ENCODE data around the gene TIMD4.

Gene TIMD4

GRCh38 chr5:156920861-156921431, 42.1 kb downstream of the TIMD4 start:
- no peak for DNase-seq

- no peak for DNase-seq
Observed at GRCh38 chr5:156920042-156920860, 42.8 kb downstream of the TIMD4 start.

GRCh38 chr5:156918311-156918845, 44.6 kb downstream of the TIMD4 start:
- no peak for DNase-seq

GRCh38 chr5:156914371-156914737, 48.7 kb downstream of the TIMD4 start:
- no peak for DNase-seq

- no peak for DNase-seq
Observed at GRCh38 chr5:156913719-156914370, 49.2 kb downstream of the TIMD4 start.

- DNase-seq, result no peak
Observed at GRCh38 chr5:156913355-156913718, 49.7 kb downstream of the TIMD4 start.

GRCh38 chr5:156912869-156913268, 50.2 kb downstream of the TIMD4 start:
- DNase-seq, result no peak

- DNase-seq, result no peak
Observed at GRCh38 chr5:156909180-156909579, 53.8 kb downstream of the TIMD4 start.

GRCh38 chr5:156907667-156908066, 55.4 kb downstream of the TIMD4 start:
- no peak for DNase-seq

GRCh38 chr5:156906807-156907206, 56.2 kb downstream of the TIMD4 start:
- DNase-seq, result no peak

- DNase-seq, result no peak
Observed at GRCh38 chr5:156896546-156896945, 66.5 kb downstream of the TIMD4 start.

- DNase-seq, result no peak
Observed at GRCh38 chr5:156893517-156893916, 69.5 kb downstream of the TIMD4 start.

GRCh38 chr5:156892864-156893263, 70.2 kb downstream of the TIMD4 start:
- DNase-seq, result no peak

GRCh38 chr5:156892223-156892622, 70.8 kb downstream of the TIMD4 start:
- no peak for DNase-seq

- no peak for DNase-seq
Observed at GRCh38 chr5:156888520-156888919, 74.5 kb downstream of the TIMD4 start.

- DNase-seq, result no peak
Observed at GRCh38 chr5:156883316-156883875, 79.6 kb downstream of the TIMD4 start.

- DNase-seq, result no peak
Observed at GRCh38 chr5:156879665-156880285, 83.3 kb downstream of the TIMD4 start.

GRCh38 chr5:156871212-156871611, 91.8 kb downstream of the TIMD4 start:
- no peak for DNase-seq

GRCh38 chr5:156870498-156870839, 92.6 kb downstream of the TIMD4 start:
- no peak for DNase-seq

All from AML-193 (cell line).